ENCODE measurements around the gene CYSRT1.

The CYSRT1 gene

DNA sequence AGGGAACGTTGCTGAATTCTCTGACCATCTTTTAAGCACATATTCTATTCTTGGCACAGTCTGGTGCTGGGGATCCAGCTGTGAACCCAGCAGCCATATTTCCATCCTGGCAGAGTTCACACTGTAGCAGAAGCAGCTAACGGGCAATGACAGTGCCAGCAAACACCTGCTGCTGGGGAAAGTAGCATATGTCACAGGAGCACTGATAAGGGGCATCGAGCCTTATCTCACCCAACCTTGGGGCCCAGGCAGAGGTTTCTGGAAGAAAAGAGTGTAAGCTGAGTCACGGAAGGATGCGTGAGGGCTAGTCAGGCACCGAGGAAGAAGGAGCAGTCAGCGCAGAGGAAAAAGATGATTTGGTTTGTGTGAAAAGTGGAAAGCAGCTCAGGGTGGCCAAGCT lies 18.4 kb upstream of the CYSRT1 start:
- peaks cover 7% of the 10 kb centered on the region for H3K4me1 ChIP-seq (ENCODE audit: control insufficient read depth, insufficient read depth, low read length)
- CTCF ChIA-PET, result interaction anchor here (0.7 to 1.8 kb wide), 6 partner anchors 12 to 148 kb away, joined by 3 to 9 read pairs (median 3); partner anchors contain the start of gene MAN1B1
- TF ChIP-seq SETDB1 (IDR thresholded peaks at IDR 0.05; ENCODE audit: insufficient read length, low read length) (no peak), ZNF510 (tag by site-specific recombination; IDR thresholded peaks at IDR 0.05; ENCODE audit: insufficient replicate concordance) (no peak), ZNF529 (tag by site-specific recombination; IDR thresholded peaks at IDR 0.05; ENCODE audit: insufficient replicate concordance) (no peak), ZNF341 (tag by site-specific recombination; IDR thresholded peaks at IDR 0.05; ENCODE audit: low read depth) (no peak), ZNF324 (tag by site-specific recombination; IDR thresholded peaks at IDR 0.05) (no peak), ZNF830 (tag by site-specific recombination; IDR thresholded peaks at IDR 0.05; ENCODE audit: low read depth) (no peak), SCRT2 (tag by site-specific recombination; IDR thresholded peaks at IDR 0.05) (no peak)
- TF ChIP-seq, protein P1, sequence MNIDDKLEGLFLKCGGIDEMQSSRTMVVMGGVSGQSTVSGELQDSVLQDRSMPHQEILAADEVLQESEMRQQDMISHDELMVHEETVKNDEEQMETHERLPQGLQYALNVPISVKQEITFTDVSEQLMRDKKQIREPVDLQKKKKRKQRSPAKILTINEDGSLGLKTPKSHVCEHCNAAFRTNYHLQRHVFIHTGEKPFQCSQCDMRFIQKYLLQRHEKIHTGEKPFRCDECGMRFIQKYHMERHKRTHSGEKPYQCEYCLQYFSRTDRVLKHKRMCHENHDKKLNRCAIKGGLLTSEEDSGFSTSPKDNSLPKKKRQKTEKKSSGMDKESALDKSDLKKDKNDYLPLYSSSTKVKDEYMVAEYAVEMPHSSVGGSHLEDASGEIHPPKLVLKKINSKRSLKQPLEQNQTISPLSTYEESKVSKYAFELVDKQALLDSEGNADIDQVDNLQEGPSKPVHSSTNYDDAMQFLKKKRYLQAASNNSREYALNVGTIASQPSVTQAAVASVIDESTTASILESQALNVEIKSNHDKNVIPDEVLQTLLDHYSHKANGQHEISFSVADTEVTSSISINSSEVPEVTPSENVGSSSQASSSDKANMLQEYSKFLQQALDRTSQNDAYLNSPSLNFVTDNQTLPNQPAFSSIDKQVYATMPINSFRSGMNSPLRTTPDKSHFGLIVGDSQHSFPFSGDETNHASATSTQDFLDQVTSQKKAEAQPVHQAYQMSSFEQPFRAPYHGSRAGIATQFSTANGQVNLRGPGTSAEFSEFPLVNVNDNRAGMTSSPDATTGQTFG (tag by site-specific recombination; IDR thresholded peaks at IDR 0.05; ENCODE audit: borderline replicate concordance), result no peak
- TF ChIP-seq, protein P2, sequence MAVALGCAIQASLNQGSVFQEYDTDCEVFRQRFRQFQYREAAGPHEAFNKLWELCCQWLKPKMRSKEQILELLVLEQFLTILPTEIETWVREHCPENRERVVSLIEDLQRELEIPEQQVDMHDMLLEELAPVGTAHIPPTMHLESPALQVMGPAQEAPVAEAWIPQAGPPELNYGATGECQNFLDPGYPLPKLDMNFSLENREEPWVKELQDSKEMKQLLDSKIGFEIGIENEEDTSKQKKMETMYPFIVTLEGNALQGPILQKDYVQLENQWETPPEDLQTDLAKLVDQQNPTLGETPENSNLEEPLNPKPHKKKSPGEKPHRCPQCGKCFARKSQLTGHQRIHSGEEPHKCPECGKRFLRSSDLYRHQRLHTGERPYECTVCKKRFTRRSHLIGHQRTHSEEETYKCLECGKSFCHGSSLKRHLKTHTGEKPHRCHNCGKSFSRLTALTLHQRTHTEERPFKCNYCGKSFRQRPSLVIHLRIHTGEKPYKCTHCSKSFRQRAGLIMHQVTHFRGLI (tag by site-specific recombination; IDR thresholded peaks at IDR 0.05), result no peak
- TF ChIP-seq, protein P3, sequence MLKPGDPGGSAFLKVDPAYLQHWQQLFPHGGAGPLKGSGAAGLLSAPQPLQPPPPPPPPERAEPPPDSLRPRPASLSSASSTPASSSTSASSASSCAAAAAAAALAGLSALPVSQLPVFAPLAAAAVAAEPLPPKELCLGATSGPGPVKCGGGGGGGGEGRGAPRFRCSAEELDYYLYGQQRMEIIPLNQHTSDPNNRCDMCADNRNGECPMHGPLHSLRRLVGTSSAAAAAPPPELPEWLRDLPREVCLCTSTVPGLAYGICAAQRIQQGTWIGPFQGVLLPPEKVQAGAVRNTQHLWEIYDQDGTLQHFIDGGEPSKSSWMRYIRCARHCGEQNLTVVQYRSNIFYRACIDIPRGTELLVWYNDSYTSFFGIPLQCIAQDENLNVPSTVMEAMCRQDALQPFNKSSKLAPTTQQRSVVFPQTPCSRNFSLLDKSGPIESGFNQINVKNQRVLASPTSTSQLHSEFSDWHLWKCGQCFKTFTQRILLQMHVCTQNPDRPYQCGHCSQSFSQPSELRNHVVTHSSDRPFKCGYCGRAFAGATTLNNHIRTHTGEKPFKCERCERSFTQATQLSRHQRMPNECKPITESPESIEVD (tag by site-specific recombination; IDR thresholded peaks at IDR 0.05), result no peak
- TF ChIP-seq, protein P4, sequence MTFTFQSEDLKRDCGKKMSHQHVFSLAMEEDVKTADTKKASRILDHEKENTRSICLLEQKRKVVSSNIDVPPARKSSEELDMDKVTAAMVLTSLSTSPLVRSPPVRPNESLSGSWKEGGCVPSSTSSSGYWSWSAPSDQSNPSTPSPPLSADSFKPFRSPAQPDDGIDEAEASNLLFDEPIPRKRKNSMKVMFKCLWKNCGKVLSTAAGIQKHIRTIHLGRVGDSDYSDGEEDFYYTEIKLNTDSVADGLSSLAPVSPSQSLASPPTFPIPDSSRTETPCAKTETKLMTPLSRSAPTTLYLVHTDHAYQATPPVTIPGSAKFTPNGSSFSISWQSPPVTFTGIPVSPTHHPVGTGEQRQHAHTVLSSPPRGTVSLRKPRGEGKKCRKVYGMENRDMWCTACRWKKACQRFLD (tag by site-specific recombination; IDR thresholded peaks at IDR 0.05), result no peak

DNA sequence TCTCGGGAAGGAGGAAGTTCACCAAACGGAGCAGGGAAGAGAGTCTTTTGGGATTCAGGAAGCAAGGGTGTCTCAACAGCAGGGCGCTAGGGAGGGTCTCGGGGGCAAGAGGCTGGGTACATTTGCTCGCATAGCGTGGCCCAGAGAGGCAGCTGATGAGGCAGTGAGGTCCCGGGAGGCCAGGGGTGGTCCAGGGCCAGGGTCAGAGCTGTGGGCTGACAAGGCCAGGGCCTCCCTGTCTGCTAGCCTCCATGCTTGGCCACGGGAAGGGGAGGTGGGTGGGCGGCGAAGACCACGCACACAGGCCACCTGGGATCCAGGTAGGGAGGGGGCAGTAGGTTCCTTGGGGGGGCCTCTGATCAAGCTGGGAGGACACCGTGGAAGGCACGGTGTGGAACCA lies 13.4 kb upstream of the CYSRT1 start:
- no peak overlapping the region for H3K4me3 ChIP-seq (ENCODE audit: low read depth, low read length)
- ChIA-PET POLR2A (interaction anchor here (0.6 to 16.6 kb wide), 6 partner anchors 10 to 125 kb away, joined by 3 to 304 read pairs (median 4); partner anchors contain the start of genes CYSRT1, MAN1B1, RNF208 and RNF224), CTCF (no interaction called here)
- TF ChIP-seq GLIS2 (tag by site-specific recombination; IDR thresholded peaks at IDR 0.05), result peak; percentile 51; the same call in 1 of the 2 replicates
- TF ChIP-seq, protein P5, sequence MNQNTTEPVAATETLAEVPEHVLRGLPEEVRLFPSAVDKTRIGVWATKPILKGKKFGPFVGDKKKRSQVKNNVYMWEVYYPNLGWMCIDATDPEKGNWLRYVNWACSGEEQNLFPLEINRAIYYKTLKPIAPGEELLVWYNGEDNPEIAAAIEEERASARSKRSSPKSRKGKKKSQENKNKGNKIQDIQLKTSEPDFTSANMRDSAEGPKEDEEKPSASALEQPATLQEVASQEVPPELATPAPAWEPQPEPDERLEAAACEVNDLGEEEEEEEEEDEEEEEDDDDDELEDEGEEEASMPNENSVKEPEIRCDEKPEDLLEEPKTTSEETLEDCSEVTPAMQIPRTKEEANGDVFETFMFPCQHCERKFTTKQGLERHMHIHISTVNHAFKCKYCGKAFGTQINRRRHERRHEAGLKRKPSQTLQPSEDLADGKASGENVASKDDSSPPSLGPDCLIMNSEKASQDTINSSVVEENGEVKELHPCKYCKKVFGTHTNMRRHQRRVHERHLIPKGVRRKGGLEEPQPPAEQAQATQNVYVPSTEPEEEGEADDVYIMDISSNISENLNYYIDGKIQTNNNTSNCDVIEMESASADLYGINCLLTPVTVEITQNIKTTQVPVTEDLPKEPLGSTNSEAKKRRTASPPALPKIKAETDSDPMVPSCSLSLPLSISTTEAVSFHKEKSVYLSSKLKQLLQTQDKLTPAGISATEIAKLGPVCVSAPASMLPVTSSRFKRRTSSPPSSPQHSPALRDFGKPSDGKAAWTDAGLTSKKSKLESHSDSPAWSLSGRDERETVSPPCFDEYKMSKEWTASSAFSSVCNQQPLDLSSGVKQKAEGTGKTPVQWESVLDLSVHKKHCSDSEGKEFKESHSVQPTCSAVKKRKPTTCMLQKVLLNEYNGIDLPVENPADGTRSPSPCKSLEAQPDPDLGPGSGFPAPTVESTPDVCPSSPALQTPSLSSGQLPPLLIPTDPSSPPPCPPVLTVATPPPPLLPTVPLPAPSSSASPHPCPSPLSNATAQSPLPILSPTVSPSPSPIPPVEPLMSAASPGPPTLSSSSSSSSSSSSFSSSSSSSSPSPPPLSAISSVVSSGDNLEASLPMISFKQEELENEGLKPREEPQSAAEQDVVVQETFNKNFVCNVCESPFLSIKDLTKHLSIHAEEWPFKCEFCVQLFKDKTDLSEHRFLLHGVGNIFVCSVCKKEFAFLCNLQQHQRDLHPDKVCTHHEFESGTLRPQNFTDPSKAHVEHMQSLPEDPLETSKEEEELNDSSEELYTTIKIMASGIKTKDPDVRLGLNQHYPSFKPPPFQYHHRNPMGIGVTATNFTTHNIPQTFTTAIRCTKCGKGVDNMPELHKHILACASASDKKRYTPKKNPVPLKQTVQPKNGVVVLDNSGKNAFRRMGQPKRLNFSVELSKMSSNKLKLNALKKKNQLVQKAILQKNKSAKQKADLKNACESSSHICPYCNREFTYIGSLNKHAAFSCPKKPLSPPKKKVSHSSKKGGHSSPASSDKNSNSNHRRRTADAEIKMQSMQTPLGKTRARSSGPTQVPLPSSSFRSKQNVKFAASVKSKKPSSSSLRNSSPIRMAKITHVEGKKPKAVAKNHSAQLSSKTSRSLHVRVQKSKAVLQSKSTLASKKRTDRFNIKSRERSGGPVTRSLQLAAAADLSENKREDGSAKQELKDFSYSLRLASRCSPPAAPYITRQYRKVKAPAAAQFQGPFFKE (tag by site-specific recombination; IDR thresholded peaks at IDR 0.05; ENCODE audit: borderline replicate concordance), result no peak
- no peaks in the 10 kb centered on the region for H3K4me1 ChIP-seq (ENCODE audit: control insufficient read depth, insufficient read depth, low read length)
- H3K9me3 ChIP-seq (ENCODE audit: control insufficient read depth, insufficient read depth, low read depth, low read length), result no peaks in the 10 kb centered on the region
- H3K27ac ChIP-seq (ENCODE audit: extremely low read depth, low read depth, low read length), result no peak overlapping the region
- peaks cover 10 to 81% of the 10 kb centered on the region in 2 experiments; a peak in 2 of 3 replicates for H3K36me3 ChIP-seq (ENCODE audit: control insufficient read depth in 2 of 2, insufficient read depth in 1 of 2, low read length in 2 of 2)

More for the DNA sequence above, 18.4 kb upstream of the CYSRT1 start:
- H3K4me3 ChIP-seq (ENCODE audit: low read depth, low read length), result peak overlapping the region; percentile 92
- POLR2A ChIA-PET, result interaction anchor here (0.6 to 16.6 kb wide), 4 partner anchors 15 to 519 kb away, joined by 3 to 304 read pairs (median 91); partner anchors contain the start of genes ANAPC2, CYSRT1, RNF208 and RNF224
- peaks cover 10 to 35% of the 10 kb centered on the region in 2 experiments; a peak in 2 of 3 replicates for H3K36me3 ChIP-seq (ENCODE audit: control insufficient read depth in 2 of 2, insufficient read depth in 1 of 2, low read length in 2 of 2)
- no peaks in the 10 kb centered on the region for H3K9me3 ChIP-seq (ENCODE audit: control insufficient read depth, insufficient read depth, low read depth, low read length)
- H3K27ac ChIP-seq (ENCODE audit: extremely low read depth, low read depth, low read length), result no peak overlapping the region
